H1 (cell line): ENCODE measurements around the gene ZNF700. TPM values are rescaled to one million over a fixed set of nuclear protein-coding genes. Genes with fewer than 3 reads are reported as not detected.

ENCODE experiments used
- CTBP2 ChIP-seq: IDR thresholded peaks from 2 replicates; pipeline ENCODE4 v1.7.0; 2011; ENCODE audit warnings: borderline replicate concordance, mild to moderate bottlenecking, moderate library complexity, mixed read lengths, low read length; ENCODE audit not compliant: insufficient read depth, insufficient read length
- polyA plus RNA-seq, 7 experiments: library from polyadenylated mRNA; depleted of rRNA in 3 of 7; stranded (reverse) in 5 of 7; unstranded in 2 of 7; fragments of >200 nt in 5 of 7; fragments of 200-250 nt in 2 of 7; gene quantifications; 1 replicate in 5 of 7; 2 replicates in 1 of 7; 4 replicates in 1 of 7; pipeline versions ENCODE4 v1.2.1 to v1.2.3, GENCODE V29; 2011 to 2013; ENCODE audit warnings: missing spikeins in 2 of 7, mixed read lengths in 2 of 7
- total RNA-seq: library from RNA; stranded (reverse); fragmentation: NEBNext Ultra II Directional; extraction: Animal tissue kit (Norgen Biotek cat#: 25700); gene quantifications from 2 replicates; pipeline ENCODE4 v1.2.1, GENCODE V29; 2021
- TF ChIP-seq, protein P1 (sequence below): IDR thresholded peaks from 2 replicates; pipeline ENCODE4 v1.6.1; 2011; ENCODE audit warnings: low read length, improper control_type of control experiment

ZNF700 gene
- total and polyA plus RNA-seq, 2 of the 8 experiments (the other 6 are each of a cell fraction or from before 2014, with no cell fraction given): 3.0 to 10.5 TPM

DNA sequence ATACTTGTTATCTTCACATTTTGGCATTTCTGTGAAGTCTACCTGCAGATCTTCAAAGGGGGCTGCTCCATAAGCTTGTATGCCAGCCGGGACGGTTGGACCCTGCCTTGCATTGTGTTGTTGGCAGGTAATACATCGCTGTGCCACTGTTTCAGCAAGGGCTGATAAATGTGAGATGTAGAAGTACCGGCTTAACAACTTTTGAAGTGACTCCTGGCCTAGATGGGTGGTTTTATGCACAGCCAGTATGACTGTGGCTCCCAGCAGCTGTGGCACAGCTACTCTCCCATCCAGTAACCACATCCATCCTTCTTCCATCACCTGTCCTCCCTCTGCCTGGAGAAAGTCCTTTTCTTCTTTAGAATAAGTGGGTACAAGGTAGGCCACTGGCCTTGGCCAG is 19.7 kb downstream of the ZNF700 start (continued):
- TF ChIP-seq, protein P1, sequence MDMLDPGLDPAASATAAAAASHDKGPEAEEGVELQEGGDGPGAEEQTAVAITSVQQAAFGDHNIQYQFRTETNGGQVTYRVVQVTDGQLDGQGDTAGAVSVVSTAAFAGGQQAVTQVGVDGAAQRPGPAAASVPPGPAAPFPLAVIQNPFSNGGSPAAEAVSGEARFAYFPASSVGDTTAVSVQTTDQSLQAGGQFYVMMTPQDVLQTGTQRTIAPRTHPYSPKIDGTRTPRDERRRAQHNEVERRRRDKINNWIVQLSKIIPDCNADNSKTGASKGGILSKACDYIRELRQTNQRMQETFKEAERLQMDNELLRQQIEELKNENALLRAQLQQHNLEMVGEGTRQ: no peak
- no peak for TF ChIP-seq CTBP2
